NCI-H1930 (cell line): ENCODE data around the gene GVQW3.

Source experiments
- DNase-seq, 2 experiments: peaks; one replicate each; lab custom pipeline; 2025; lab: John Stamatoyannopoulos, UW

GVQW3 gene

GRCh38 chr11:76380977-76381719 lies at the start of gene GVQW3, which contains the start of gene THAP12:
Gene GVQW3, plus strand, starts transcription at chr11:76381323. Its CDS starts 506 bp downstream, at chr11:76381829.
Gene THAP12, minus strand, starts transcription at chr11:76381132. Its CDS starts 296 bp downstream, at chr11:76380836.
- DNase-seq: peak; percentile 93 to 96

GRCh38 chr11:76334826-76335389 lies 46.2 kb upstream of the GVQW3 start:
- DNase-seq: no peak

- no peak for DNase-seq
Observed at GRCh38 chr11:76335842-76336241, 45.3 kb upstream of the GVQW3 start.

GRCh38 chr11:76336597-76336996 lies 44.5 kb upstream of the GVQW3 start:
- no peak for DNase-seq

GRCh38 chr11:76337469-76337868 lies 43.7 kb upstream of the GVQW3 start:
- DNase-seq: no peak

GRCh38 chr11:76337923-76338322 lies 43.2 kb upstream of the GVQW3 start:
- DNase-seq: no peak

- no peak for DNase-seq
Observed at GRCh38 chr11:76339221-76339620, 41.9 kb upstream of the GVQW3 start.

- no peak for DNase-seq
Observed at GRCh38 chr11:76347466-76347865, 33.7 kb upstream of the GVQW3 start.

GRCh38 chr11:76348348-76348747 lies 32.8 kb upstream of the GVQW3 start:
- DNase-seq: no peak

- no peak for DNase-seq
Observed at GRCh38 chr11:76355172-76355571, 26.0 kb upstream of the GVQW3 start.

- no peak for DNase-seq
Observed at GRCh38 chr11:76361374-76361773, 19.7 kb upstream of the GVQW3 start.

- DNase-seq: no peak
Observed at GRCh38 chr11:76361776-76362175, 19.3 kb upstream of the GVQW3 start.

- DNase-seq: no peak
Observed at GRCh38 chr11:76362716-76363115, 18.4 kb upstream of the GVQW3 start.

GRCh38 chr11:76365038-76365679 lies 16.0 kb upstream of the GVQW3 start:
- DNase-seq: no peak

- DNase-seq: no peak
Observed at GRCh38 chr11:76368490-76368889, 12.6 kb upstream of the GVQW3 start.

- peak in 1 of 2 experiments; percentile 23 for DNase-seq
Observed at GRCh38 chr11:76369406-76369805, 11.7 kb upstream of the GVQW3 start.

- DNase-seq: no peak
Observed at GRCh38 chr11:76371170-76371569, 10.0 kb upstream of the GVQW3 start.

- DNase-seq: no peak
Observed at GRCh38 chr11:76376746-76377558, 4.2 kb upstream of the GVQW3 start.

GRCh38 chr11:76379807-76380158 lies 1.3 kb upstream of the GVQW3 start:
- no peak for DNase-seq

GRCh38 chr11:76380159-76380976 lies 755 bp upstream of the GVQW3 start:
- peak in 1 of 2 experiments; percentile 23 for DNase-seq

- no peak for DNase-seq
Observed at GRCh38 chr11:76382209-76382608, 1.1 kb downstream of the GVQW3 start.
